HEK293T (cell line): ENCODE results near the gene DUS2.
"Not testable (repeated sequence)": the region's sequence is repeated elsewhere in the genome, so short reads cannot be mapped to it uniquely, and the experiment has no call there.

ENCODE experiments used
- CTCF ChIA-PET: fragments of 350-600 bp; formaldehyde crosslinking; extraction: SDS; loops from one replicate; lab custom pipeline; 2021; ENCODE audit warnings: antibody characterized with exemption, inconsistent platforms; lab: Yijun Ruan, JAX
- POLR2A ChIA-PET: fragments of 350-600 bp; formaldehyde crosslinking; extraction: SDS; loops from one replicate; lab custom pipeline; 2020; ENCODE audit warnings: antibody characterized with exemption, inconsistent platforms; lab: Yijun Ruan, JAX
- DNase-seq: peaks from one replicate; pipeline ENCODE4 v3.0.0; 2012; ENCODE audit warnings: mixed read lengths; ENCODE audit errors: extremely low spot score
- ARNT ChIP-seq: fragments of 450-650 bp; IDR thresholded peaks from 2 replicates; pipeline ENCODE4 v1.6.1; 2017; ENCODE audit warnings: mild to moderate bottlenecking
- BHLHE40 ChIP-seq: fragments of 450-650 bp; IDR thresholded peaks from 2 replicates; pipeline ENCODE4 v1.6.1; 2016; ENCODE audit warnings: mild to moderate bottlenecking, moderate library complexity, borderline replicate concordance
- CTBP1 ChIP-seq: fragments of 450-650 bp; IDR thresholded peaks from 2 replicates; pipeline ENCODE4 v1.6.1; 2016; ENCODE audit warnings: borderline replicate concordance
- ELF4 ChIP-seq: fragments of 450-650 bp; IDR thresholded peaks from 2 replicates; pipeline ENCODE4 v1.6.1; 2017; ENCODE audit warnings: antibody characterized with exemption
- FOXA1 ChIP-seq: fragments of 450-650 bp; IDR thresholded peaks from 2 replicates; pipeline ENCODE4 v1.6.1; 2016; ENCODE audit warnings: mild to moderate bottlenecking
- FOXK2 ChIP-seq: fragments of 450-650 bp; IDR thresholded peaks from 2 replicates; pipeline ENCODE4 v1.6.1; 2016; ENCODE audit warnings: mild to moderate bottlenecking
- FOXM1 ChIP-seq: fragments of 450-650 bp; IDR thresholded peaks from 2 replicates; pipeline ENCODE4 v1.6.1; 2017; ENCODE audit warnings: mild to moderate bottlenecking, borderline replicate concordance
- HDGF ChIP-seq: fragments of 450-650 bp; IDR thresholded peaks from 2 replicates; pipeline ENCODE4 v1.6.1; 2017; ENCODE audit warnings: antibody characterized with exemption, borderline replicate concordance
- L3MBTL2 ChIP-seq: fragments of 450-650 bp; conservative IDR thresholded peaks from 2 replicates; pipeline ENCODE4 v1.6.1; 2016; ENCODE audit warnings: mild to moderate bottlenecking
- LEF1 ChIP-seq: fragments of 450-650 bp; IDR thresholded peaks from 2 replicates; pipeline ENCODE4 v1.6.1; 2017; ENCODE audit warnings: mild to moderate bottlenecking, borderline replicate concordance
- NFRKB ChIP-seq: fragments of 450-650 bp; IDR thresholded peaks from 2 replicates; pipeline ENCODE4 v1.6.1; 2016; ENCODE audit warnings: mild to moderate bottlenecking, moderate library complexity
- PKNOX1 ChIP-seq: fragments of 450-650 bp; IDR thresholded peaks from 2 replicates; pipeline ENCODE4 v1.6.1; 2016
- SP1 ChIP-seq: fragments of 450-650 bp; IDR thresholded peaks from 2 replicates; pipeline ENCODE4 v1.6.1; 2017
- SUZ12 ChIP-seq: fragments of 450-650 bp; IDR thresholded peaks from 2 replicates; pipeline ENCODE4 v1.6.1; 2016; ENCODE audit warnings: mild to moderate bottlenecking
- TARDBP ChIP-seq: fragments of 450-650 bp; IDR thresholded peaks from 2 replicates; pipeline ENCODE4 v1.6.1; 2016
- ZNF384 ChIP-seq: fragments of 450-650 bp; IDR thresholded peaks from 2 replicates; pipeline ENCODE4 v1.6.1; 2016

DUS2 gene

GRCh38 chr16:68097895-68098294, 74.8 kb downstream of the DUS2 start:
- no peak for DNase-seq
- CTCF ChIA-PET: no interaction called here
- TF ChIP-seq FOXM1 (no peak), NFRKB (no peak), L3MBTL2 (no peak), TARDBP (no peak), LEF1 (no peak)
- POLR2A ChIA-PET: interaction anchor here (2.1 kb wide), 1 partner anchor 13 kb away, joined by 8 read pairs; the partner anchor contains the start of gene NFATC3

DNA sequence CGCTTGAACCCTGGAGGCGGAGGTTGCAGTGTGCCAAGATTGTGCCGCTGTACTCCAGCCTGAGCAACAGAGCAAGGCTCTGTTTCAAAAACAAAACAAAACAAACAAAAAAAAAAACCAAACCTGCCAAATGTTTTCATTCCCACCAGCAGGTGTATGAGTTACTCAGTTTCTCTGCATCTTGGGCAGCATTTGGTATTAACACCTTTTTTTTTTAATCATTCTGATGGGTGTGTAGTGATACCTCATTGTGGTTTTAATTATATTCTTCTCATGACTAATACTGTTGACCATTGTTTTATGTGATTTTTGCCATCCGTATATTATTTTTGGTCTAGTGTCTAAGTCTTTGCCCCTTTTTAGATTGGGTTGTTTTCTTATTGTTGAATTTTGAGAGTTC, 77.4 kb downstream of the DUS2 start:
- CTCF ChIA-PET: no interaction called here
- DNase-seq: no peak
- TF ChIP-seq LEF1: no peak
- no peak for TF ChIP-seq FOXK2
- TF ChIP-seq NFRKB: no peak
- TF ChIP-seq L3MBTL2: no peak
- no peak for TF ChIP-seq FOXM1
- no peak for TF ChIP-seq SP1
- TF ChIP-seq HDGF: no peak
- TF ChIP-seq PKNOX1: no peak
- no peak for TF ChIP-seq SUZ12
- TF ChIP-seq ARNT: no peak
- no peak for TF ChIP-seq BHLHE40
- TF ChIP-seq FOXA1: no peak
- TF ChIP-seq ELF4: no peak
- TF ChIP-seq ZNF384: no peak
- TF ChIP-seq TARDBP: no peak
- POLR2A ChIA-PET: no interaction called here

DNA sequence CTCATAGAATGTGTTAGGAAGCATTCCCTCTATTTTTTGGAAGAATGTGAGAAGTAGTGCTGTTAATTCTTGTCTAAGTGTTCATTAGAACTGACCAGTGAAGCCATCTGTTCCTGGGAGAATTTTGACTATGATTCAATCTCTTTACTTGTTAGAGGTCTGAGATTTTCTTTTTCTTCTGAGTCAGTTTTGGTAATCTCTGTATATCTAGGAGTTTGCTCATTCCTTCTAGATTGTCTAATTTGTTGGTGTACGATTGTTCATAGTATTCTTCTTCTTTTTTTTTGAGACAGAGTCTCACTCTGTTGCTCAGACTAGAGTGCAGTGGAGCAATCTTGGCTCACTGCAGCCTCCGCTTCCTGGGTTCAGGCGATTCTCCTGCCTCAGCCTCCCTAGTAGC, 82.5 kb downstream of the DUS2 start:
- no peak for TF ChIP-seq L3MBTL2
- TF ChIP-seq FOXA1: no peak
- no peak for TF ChIP-seq FOXM1
- TF ChIP-seq ZNF384: no peak
- TF ChIP-seq TARDBP: no peak
- ChIA-PET CTCF (no interaction called here), POLR2A (no interaction called here)
- no peak for DNase-seq

DNA sequence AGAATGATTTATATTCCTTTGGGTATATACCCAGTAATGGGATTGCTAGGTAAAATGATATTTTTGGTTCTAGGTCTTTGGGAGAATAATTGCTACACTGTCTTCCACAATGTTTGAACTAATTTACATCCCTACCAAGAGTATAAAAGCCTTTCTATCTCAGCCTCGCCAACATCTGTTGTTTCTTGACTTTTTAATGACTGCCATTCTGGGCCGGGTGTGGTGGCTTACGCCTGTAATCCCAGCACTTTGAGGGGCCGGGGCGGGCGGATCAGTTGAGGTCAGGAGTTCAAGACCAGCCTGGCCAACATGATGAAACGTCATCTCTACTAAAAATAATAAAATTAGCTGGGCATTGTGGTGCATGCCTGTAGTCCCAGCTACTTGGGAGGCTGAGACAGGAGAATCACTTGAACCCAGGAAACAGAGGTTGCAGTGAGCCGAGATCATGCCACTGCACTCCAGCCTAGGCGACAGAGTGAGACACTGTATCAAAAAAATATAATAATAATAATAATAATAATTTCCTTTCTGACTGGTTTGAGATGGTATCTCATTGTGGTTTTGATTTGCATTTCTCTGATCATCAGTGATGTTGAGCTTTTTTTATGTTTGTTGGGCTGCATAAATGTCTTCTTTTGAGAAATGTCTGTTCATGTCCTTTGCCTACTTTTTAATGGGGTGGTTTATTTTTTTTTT, 84.3 kb downstream of the DUS2 start:
- DNase-seq, CTCF ChIA-PET, POLR2A ChIA-PET: not testable (repeated sequence)

GRCh38 chr16:68109156-68109555, 86.1 kb downstream of the DUS2 start:
- DNase-seq, CTCF ChIA-PET, POLR2A ChIA-PET: not testable (repeated sequence)

GRCh38 chr16:68110611-68111010, 87.5 kb downstream of the DUS2 start:
- DNase-seq, CTCF ChIA-PET: not testable (repeated sequence)
- POLR2A ChIA-PET: interaction anchor here (0.7 kb wide), 1 partner anchor 15 kb away, joined by 6 read pairs; no protein-coding TSS in a partner anchor

DNA sequence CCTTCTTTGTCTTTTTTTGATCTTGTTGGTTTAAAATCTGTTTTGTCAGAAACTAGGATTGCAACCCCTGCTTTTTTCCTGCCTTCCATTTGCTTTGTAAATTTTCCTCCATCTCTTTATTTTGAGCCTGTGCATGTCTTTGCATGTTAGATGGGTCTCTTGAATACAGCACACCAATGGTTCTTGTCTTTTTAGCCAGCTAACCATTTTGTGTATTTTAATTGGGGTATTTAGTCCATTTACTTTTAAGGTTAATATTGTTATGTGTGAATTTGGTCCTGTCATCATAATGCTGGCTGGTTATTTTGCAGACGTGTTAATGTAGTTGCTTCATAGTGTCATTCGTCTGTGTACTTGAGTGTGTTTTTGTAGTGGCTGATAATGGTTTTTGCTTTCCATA, 88.3 kb downstream of the DUS2 start:
- DNase-seq: no peak
- CTCF ChIA-PET: no interaction called here
- POLR2A ChIA-PET: no interaction called here
- TF ChIP-seq PKNOX1 (no peak), BHLHE40 (no peak), CTBP1 (no peak)

- ChIA-PET CTCF (no interaction called here), POLR2A (no interaction called here)
- TF ChIP-seq HDGF: no peak
- no peak for TF ChIP-seq PKNOX1
- no peak for TF ChIP-seq FOXA1
- TF ChIP-seq ELF4: no peak
- no peak for TF ChIP-seq L3MBTL2
- no peak for TF ChIP-seq CTBP1
- no peak for DNase-seq
These were observed 90.1 kb downstream of the DUS2 start for GRCh38 chr16:68113059-68113761.
